Measurements from ENCODE around the gene RIMKLB.

The RIMKLB gene

GRCh38 chr12:8699714-8700113 is 1.9 kb downstream of the RIMKLB start:
- H2AFZ ChIP-seq (ENCODE audit: low read depth, low read length, severe bottlenecking) = no peak overlapping the region
- H4K20me1 ChIP-seq (ENCODE audit: low read depth, low read length) = no peaks in the 10 kb centered on the region
- H3K9me3 ChIP-seq (ENCODE audit: insufficient read depth, low read length) = no peaks in the 10 kb centered on the region

DNA sequence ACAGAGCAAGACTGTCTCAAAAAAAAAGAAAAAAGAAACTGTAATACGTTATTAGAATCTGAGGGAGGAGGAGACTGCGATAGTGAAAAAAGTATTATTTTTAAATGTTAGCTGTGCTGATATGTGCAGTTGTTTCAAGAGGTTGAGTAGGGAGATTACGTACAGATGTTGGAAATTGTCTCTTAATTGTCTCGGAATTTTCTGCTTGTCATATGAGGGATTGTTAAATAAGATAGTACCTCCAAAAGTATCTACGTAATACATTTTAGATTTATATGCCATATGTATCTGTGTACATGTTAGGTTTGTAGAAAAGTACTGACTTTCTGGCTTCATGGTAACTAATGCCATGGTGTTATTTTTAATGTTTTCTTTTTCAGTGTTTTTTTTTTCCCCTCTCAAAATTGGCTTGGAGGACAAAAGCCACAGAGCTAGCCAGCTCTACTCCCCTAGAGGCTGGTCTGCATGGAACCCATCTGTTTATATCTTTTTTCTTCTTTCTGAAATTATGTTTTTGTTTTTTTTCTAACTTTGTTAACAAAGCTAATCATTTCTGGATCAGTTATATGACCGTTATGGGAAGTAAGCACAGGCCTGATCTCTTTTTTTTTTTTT is 3.4 kb downstream of the RIMKLB start:
- no peak overlapping the region for H2AFZ ChIP-seq (ENCODE audit: low read depth, low read length, severe bottlenecking)
- H4K20me1 ChIP-seq (ENCODE audit: low read depth, low read length) = no peaks in the 10 kb centered on the region
- no peak overlapping the region for H3K4me3 ChIP-seq (ENCODE audit: insufficient read depth, low read length, poor library complexity, severe bottlenecking)
- H3K79me2 ChIP-seq (ENCODE audit: insufficient read depth, low read length) = 0 out of 2 replicates have a peak, but pooled peaks cover 3% of the 10 kb centered on the region
- no peak overlapping the region for H3K9ac ChIP-seq (ENCODE audit: low read length)
- H3K4me2 ChIP-seq (ENCODE audit: low read depth, low read length, poor library complexity, severe bottlenecking) = no peak overlapping the region
- TF ChIP-seq EZH2phosphoT487 (conservative IDR thresholded peaks at IDR 0.05; ENCODE audit: low read length) = no peak
- TF ChIP-seq, protein P1, sequence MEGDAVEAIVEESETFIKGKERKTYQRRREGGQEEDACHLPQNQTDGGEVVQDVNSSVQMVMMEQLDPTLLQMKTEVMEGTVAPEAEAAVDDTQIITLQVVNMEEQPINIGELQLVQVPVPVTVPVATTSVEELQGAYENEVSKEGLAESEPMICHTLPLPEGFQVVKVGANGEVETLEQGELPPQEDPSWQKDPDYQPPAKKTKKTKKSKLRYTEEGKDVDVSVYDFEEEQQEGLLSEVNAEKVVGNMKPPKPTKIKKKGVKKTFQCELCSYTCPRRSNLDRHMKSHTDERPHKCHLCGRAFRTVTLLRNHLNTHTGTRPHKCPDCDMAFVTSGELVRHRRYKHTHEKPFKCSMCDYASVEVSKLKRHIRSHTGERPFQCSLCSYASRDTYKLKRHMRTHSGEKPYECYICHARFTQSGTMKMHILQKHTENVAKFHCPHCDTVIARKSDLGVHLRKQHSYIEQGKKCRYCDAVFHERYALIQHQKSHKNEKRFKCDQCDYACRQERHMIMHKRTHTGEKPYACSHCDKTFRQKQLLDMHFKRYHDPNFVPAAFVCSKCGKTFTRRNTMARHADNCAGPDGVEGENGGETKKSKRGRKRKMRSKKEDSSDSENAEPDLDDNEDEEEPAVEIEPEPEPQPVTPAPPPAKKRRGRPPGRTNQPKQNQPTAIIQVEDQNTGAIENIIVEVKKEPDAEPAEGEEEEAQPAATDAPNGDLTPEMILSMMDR (IDR thresholded peaks at IDR 0.05; ENCODE audit: insufficient read depth, low read length, poor library complexity, severe bottlenecking) = no peak
- no peaks in the 10 kb centered on the region for H3K27me3 ChIP-seq (ENCODE audit: low read length)
- H3K27ac ChIP-seq (ENCODE audit: low read depth, low read length) = no peak overlapping the region
- H3K9me3 ChIP-seq (ENCODE audit: insufficient read depth, low read length) = no peaks in the 10 kb centered on the region
- no peaks in the 10 kb centered on the region for H3F3A ChIP-seq (ENCODE audit: insufficient read depth)
- H3K36me3 ChIP-seq (ENCODE audit: low read length) = no peaks in the 10 kb centered on the region
- H3K9me2 ChIP-seq (replicated peaks; ENCODE audit: insufficient read depth, low read length) = no peaks in the 10 kb centered on the region

More at GRCh38 chr12:8699714-8700113, 1.9 kb downstream of the RIMKLB start:
- Histone ChIP-seq H3K27ac (ENCODE audit: low read depth, low read length) (no peak overlapping the region), H3K27me3 (ENCODE audit: low read length) (no peaks in the 10 kb centered on the region), H3F3A (ENCODE audit: insufficient read depth) (no peaks in the 10 kb centered on the region), H3K9ac (ENCODE audit: low read length) (no peak overlapping the region), H3K9me2 (replicated peaks; ENCODE audit: insufficient read depth, low read length) (no peaks in the 10 kb centered on the region), H3K4me3 (ENCODE audit: insufficient read depth, low read length, poor library complexity, severe bottlenecking) (no peak overlapping the region), H3K36me3 (ENCODE audit: low read length) (no peaks in the 10 kb centered on the region), H3K79me2 (ENCODE audit: insufficient read depth, low read length) (0 out of 2 replicates have a peak, but pooled peaks cover 3% of the 10 kb centered on the region), H3K4me2 (ENCODE audit: low read depth, low read length, poor library complexity, severe bottlenecking) (no peak overlapping the region)
- TF ChIP-seq, protein P1 (IDR thresholded peaks at IDR 0.05; ENCODE audit: insufficient read depth, low read length, poor library complexity, severe bottlenecking) = no peak
- TF ChIP-seq EZH2phosphoT487 (conservative IDR thresholded peaks at IDR 0.05; ENCODE audit: low read length) = no peak

GRCh38 chr12:8702159-8702558 is 4.4 kb downstream of the RIMKLB start:
- 0 out of 2 replicates have a peak, but pooled peaks cover 3% of the 10 kb centered on the region for H3K79me2 ChIP-seq (ENCODE audit: insufficient read depth, low read length)
- no peak overlapping the region for H3K4me2 ChIP-seq (ENCODE audit: low read depth, low read length, poor library complexity, severe bottlenecking)

More at GRCh38 chr12:8702159-8702558, 4.4 kb downstream of the RIMKLB start:
- Histone ChIP-seq H2AFZ (ENCODE audit: low read depth, low read length, severe bottlenecking) (no peak overlapping the region), H3K4me3 (ENCODE audit: insufficient read depth, low read length, poor library complexity, severe bottlenecking) (no peak overlapping the region), H3K9me2 (replicated peaks; ENCODE audit: insufficient read depth, low read length) (no peaks in the 10 kb centered on the region), H3F3A (ENCODE audit: insufficient read depth) (no peaks in the 10 kb centered on the region), H3K9me3 (ENCODE audit: insufficient read depth, low read length) (no peaks in the 10 kb centered on the region), H3K36me3 (ENCODE audit: low read length) (no peaks in the 10 kb centered on the region), H4K20me1 (ENCODE audit: low read depth, low read length) (no peaks in the 10 kb centered on the region), H3K27ac (ENCODE audit: low read depth, low read length) (no peak overlapping the region), H3K9ac (ENCODE audit: low read length) (no peak overlapping the region), H3K27me3 (ENCODE audit: low read length) (no peaks in the 10 kb centered on the region)
- TF ChIP-seq EZH2phosphoT487 (conservative IDR thresholded peaks at IDR 0.05; ENCODE audit: low read length) = no peak
- TF ChIP-seq, protein P1 (IDR thresholded peaks at IDR 0.05; ENCODE audit: insufficient read depth, low read length, poor library complexity, severe bottlenecking) = no peak

Measured in SU-DHL-6 (cell line).